ENCODE measurements around the gene INS.
A peak's percentile ranks its signal among the peaks of the same experiment; 100 is the strongest.
"Not testable (repeated sequence)": the region's sequence is repeated elsewhere in the genome, so short reads cannot be mapped to it uniquely, and the experiment has no call there.

The INS gene

GRCh38 chr11:2129699-2130366 is 31.2 kb downstream of the INS start:
- DNase-seq, result no peak

DNA sequence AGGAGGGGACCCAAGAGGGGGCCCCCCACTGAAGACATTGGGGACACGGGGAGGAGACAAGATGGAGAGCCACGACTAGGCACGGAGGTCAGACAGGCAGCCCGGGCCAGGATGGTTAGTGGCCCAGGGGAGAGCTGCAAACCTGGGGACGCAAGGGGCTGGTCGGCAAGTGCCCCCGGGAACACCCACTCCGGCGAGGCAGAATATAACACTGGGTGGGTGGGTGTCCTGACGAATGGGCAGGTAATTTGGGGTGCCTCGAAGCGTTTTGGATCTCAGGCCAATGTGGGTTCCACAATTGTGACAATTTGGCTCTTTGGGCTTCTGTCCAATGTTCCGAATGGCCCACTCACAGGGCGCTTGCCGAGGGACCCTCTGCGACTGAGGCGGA is 31.7 kb downstream of the INS start:
- DNase-seq, result no peak

GRCh38 chr11:2128511-2129307 is 32.3 kb downstream of the INS start:
- no peak for DNase-seq

GRCh38 chr11:2128130-2128510 is 32.9 kb downstream of the INS start:
- no peak for DNase-seq

DNA sequence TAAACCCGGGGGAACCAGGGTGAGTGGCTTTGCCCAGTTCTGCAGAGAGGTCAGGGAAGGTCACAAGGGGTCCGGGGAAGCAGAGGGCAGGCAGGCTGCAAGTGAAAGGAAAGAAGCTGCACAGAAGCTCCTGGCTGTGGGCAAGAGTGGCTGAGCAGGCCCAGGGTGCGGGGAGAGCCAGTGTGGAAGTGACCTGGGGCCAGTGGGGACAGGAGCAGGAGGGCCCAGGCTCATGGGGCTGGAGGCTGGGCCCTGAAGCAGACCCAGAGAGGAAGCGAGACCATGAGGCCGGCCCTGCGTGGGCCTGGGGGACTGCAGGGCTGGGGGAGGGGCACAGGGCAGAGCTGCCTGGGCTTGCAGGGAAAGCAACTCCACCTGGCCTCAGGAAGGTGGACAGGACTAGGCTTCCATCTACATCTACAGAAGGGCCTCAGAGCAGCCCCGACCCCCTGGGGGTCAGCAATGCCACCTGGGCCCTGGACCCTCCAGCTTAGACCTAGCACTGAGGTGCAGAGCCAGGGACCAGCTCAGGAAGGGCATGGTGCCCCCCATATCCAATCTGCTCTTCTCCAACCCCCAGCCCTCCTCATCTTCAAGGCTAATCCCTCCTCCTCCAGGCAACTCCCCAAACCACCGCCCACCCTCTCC is 33.4 kb downstream of the INS start:
- no peak for DNase-seq

- DNase-seq, result no peak
These were observed 34.4 kb downstream of the INS start for GRCh38 chr11:2126520-2127085.

- not testable (repeated sequence) for DNase-seq
These were observed 36.1 kb downstream of the INS start for GRCh38 chr11:2124736-2125484.

GRCh38 chr11:2123628-2123960 is 37.4 kb downstream of the INS start:
- DNase-seq, result no peak

DNA sequence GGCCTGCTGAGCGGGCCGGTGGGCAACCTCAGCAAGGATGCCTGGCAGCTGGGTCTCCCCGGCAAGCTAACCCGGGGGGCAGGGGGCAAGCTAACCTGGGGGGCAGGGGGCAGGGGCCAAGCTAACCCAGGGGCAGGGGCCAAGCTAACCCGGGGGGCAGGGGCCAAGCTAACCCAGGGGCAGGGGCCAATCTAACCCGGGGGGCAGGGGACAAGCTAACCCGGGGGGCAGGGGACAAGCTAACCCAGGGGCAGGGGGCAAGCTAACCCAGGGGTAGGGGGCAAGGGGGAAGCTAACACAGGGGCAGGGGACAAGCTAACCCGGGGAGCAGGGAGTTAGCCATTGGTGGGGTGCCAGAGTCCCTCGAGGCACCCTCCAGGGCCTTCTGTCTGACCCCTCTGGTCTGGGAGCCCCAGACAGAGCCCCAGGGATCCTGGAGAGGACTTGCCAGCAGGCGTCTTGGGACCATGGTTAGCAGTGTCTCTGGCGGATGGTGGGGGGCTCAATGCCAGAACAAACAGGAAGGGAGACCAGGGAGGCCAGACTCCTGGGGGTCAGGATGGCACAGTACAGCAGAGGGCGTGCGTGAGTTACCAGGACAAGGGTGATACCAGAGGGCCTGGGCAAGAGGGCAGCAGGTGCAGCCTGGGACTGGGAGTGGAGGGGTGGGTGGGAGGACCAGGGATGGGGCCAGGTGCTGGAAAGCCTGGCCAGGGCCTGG is 37.9 kb downstream of the INS start:
- no peak for DNase-seq

GRCh38 chr11:2122222-2122906 is 38.6 kb downstream of the INS start:
- DNase-seq, result peak; percentile 29

DNA sequence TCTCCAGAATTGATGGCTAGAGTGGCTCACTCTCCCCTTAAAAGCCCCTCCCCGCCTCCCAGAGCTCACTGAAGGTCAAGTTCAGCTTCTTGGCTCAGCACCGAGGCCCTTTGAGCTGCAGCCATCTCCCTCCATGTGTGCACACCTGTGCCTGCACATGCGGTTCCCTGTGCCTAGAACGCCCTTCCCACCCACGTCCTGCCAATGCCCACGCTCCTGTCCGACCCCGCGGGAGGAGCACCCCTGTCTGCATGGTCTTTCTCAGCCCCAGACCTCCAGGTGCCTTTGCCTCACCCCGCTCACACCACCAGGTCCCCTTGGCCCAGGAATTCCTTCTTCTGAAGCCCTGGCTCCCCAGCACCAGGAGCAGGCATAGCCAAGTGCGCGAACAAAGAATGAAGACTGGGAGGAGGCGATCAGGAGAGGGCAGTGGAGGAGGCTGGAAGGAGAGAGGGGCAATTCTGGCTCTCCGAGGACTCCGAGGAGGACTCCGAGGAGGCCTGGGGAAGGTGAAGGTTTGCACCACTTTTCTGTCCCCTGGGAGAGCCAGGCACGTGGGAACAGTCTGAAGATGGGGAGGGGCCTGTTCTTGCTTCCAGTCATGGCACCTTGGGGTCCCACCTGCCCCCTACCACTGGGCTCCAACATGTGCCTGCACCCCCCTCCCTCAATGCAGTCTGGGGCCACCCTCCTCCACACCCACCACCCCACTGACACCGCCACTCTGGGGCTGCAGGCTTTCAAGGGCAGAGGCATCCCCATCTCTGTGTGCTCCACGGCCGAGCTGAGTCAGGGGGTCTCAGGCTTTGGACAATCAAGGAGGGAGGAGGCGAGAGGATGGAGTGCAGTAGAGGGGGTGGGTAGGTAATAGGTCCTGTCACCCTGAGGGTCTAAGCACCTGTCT is 39.5 kb downstream of the INS start:
- DNase-seq, result no peak

DNA sequence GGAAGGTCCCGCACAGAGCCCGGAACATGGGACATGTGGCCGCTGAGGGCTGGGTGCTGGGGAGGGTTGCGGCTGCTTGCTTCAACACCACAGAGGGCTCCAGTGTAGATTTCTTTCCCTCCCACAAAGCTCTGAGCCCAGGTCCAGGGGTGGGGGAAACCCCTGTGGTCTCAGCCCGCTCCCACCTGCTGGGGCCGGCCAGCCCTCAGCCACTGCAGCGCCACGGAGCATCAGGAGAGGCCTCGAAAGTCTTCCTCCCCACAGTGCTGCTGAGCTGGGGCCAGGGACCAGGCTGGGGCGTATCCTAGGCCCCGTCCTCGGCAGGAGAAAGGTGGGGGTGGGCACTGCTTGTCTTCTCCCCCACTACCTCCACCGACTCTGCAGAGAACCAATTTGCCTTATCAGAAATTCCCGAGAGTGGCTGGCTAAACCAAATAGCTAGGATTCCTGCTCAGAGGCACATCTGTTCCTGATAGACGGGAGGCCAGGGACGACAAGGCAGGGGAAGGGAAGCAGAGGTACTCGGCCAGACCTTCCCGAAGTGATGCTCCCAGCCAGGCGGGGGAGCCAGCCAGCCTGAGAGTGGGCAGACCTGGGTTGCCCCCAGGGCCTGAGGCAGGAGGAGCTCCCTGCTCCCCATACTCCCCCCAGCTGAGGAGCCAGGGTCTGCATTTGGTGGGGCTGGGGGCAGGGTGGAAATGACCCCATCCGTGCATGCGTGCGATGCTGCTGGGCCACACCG is 40.5 kb downstream of the INS start:
- peak; percentile 64 for DNase-seq

DNA sequence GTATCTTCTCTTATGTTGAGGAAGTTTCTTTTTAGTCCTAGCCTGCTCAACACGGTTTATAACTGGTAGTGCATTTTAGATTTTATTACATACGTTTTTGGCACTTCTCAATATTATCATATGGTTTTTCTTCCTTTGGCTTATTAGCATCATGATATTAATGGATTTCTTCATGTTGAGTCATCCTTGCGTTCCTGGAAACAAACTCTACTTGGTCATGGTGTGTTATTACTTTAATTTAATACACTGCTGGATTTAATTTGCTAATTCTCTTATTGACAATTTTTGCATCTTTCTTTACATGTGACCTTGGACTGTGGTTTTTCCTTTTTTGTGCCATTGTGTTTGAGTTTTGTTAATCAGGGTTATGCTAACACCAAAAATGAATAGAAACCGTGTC is 42.3 kb downstream of the INS start:
- peak; percentile 31 for DNase-seq

DNA sequence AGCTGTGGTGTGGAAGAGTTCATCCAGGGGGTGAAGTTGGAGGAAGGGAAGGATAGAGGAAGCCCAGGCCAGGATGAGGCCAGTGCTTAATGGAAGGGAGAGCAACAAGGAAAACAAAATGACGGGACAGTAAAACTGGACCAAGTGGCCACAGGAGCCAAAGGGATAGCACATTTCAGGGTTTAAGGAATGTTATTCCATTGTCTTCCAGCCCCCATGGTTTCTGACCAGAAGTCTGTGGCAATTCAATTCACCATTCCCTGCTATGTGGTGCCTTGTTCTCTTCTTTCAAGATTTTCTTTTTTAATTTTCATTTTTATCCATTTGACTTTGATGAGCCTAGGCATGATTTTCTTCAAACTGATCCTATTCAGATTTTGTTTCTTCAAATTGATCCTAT is 44.3 kb downstream of the INS start:
- DNase-seq, result no peak

- DNase-seq, result no peak
These were observed 45.7 kb downstream of the INS start for GRCh38 chr11:2115308-2115707.

DNA sequence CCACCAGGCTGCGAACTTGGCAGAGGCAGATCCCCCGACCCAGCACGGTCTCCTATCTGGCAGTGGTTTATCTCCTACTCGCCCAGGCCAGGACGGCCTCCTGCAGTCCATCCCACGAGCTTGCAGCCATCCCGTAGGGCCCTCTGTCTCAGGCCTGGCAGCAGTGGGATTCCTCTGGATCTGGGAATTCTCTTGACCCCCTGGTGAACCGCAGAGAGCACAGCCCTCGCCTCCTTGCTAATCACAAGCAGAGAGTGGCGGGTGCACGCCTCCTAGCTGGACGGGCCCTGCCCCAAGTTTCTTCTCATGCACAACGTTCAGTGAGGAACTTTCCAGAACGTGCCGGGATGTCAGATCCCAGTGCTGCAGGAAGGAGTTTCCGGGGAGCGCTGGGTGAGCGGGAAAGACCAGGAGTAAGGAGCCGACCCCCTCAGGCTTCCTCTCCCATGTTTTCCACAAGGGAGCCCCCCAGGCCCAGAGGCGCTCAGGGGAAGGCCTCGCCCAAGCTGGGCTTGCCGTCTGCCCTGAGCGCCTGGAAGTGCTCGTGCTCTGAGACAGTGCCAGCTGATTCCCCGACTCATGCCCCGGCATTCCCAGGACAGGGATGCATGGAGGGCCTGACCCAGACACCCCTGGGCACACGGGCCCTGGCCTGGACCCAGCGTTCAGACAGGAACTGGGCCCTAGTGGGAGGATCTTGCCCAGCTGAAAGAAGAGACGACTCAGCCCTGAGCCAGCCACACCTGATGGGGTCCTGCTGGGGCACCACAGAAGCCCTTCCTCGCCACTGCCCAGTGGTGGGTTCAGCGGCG is 46.4 kb downstream of the INS start:
- no peak for DNase-seq

- no peak for DNase-seq
These were observed 47.2 kb downstream of the INS start for GRCh38 chr11:2113776-2114175.

GRCh38 chr11:2110521-2110920 is 50.5 kb downstream of the INS start:
- no peak for DNase-seq

All from fibroblast of upper back skin (primary cell).